Peyer's patch (tissue), 4 donors: ENCODE results near the gene GABRD.

Experiments
- POLR2A ChIP-seq, 2 donors: fragments of 450-650 bp; IDR thresholded peaks; one replicate each; pipeline ENCODE4 v1.5.1; 2017; ENCODE audit warnings: antibody characterized with exemption in 2 of 2, mild to moderate bottlenecking in 2 of 2, moderate library complexity in 2 of 2
- TF ChIP-seq, protein P1 (sequence below), 6 experiments: fragments of 450-650 bp in 4 of 6; fragments of 200-600 bp in 2 of 6; sonication (generic) in 1 of 6; IDR thresholded peaks; one replicate each; pipeline ENCODE4 v1.5.1; 2017 to 2019; ENCODE audit warnings: antibody characterized with exemption in 6 of 6, mild to moderate bottlenecking in 3 of 6, moderate library complexity in 1 of 6

DNA sequence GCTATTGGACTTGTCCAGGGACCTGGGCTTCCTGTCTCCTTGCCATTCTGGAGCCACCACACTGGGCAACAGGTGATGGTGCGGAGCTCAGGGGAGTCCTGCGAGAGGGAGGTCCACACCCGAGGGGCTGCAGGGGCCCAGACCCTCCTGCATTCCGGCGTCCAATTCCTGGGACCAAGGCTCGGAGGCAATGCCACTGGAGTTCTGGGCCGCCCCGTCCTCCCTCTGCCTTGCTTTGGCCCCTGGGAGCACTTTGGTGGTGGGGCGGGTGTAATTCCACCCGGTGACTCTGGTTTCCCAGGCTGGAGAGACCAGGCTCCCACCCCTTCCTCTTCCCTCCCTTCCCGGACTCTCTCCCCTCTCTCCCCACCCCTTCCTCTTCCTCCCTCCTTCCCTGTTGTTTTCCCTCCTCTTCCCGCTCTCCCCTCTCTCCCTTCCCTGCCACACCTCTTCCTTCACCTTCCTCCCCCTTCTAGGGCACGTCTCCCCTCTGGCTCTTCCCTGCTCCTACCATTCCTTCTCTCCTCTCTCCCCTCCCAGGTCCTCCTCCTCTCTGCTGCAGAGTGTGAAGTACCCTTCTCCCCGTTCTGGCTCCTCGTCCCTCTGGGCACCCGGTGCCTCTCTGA lies 33.0 kb downstream of the GABRD start:
- TF ChIP-seq, protein P1, sequence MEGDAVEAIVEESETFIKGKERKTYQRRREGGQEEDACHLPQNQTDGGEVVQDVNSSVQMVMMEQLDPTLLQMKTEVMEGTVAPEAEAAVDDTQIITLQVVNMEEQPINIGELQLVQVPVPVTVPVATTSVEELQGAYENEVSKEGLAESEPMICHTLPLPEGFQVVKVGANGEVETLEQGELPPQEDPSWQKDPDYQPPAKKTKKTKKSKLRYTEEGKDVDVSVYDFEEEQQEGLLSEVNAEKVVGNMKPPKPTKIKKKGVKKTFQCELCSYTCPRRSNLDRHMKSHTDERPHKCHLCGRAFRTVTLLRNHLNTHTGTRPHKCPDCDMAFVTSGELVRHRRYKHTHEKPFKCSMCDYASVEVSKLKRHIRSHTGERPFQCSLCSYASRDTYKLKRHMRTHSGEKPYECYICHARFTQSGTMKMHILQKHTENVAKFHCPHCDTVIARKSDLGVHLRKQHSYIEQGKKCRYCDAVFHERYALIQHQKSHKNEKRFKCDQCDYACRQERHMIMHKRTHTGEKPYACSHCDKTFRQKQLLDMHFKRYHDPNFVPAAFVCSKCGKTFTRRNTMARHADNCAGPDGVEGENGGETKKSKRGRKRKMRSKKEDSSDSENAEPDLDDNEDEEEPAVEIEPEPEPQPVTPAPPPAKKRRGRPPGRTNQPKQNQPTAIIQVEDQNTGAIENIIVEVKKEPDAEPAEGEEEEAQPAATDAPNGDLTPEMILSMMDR (IDR thresholded peaks at IDR 0.05): no peak
- TF ChIP-seq POLR2A (IDR thresholded peaks at IDR 0.05): no peak
